Liver (tissue), 3 donors: Measurements from ENCODE around the gene GAB2.

Source experiments
- RXRA ChIP-seq, 2 donors: IDR thresholded peaks; 2 replicates each; pipeline ENCODE4 v1.6.1; 2017 to 2018; ENCODE audit warnings: antibody characterized with exemption in 2 of 2, mild to moderate bottlenecking in 1 of 2
- TAF1 ChIP-seq: conservative IDR thresholded peaks from 2 replicates; pipeline ENCODE4 v1.6.1; 2016; ENCODE audit warnings: antibody characterized with exemption, mild to moderate bottlenecking
- YY1 ChIP-seq: IDR thresholded peaks from 2 replicates; pipeline ENCODE4 v1.6.1; 2016; ENCODE audit warnings: antibody characterized with exemption, mild to moderate bottlenecking
- TF ChIP-seq, protein P1 (sequence below): fragments of 150-350 bp; IDR thresholded peaks from 2 replicates; pipeline ENCODE4 v1.5.1; 2017; ENCODE audit warnings: improper control_type of control experiment, low read depth, low read length; ENCODE audit not compliant: missing input control
- TF ChIP-seq, protein P2 (sequence below): IDR thresholded peaks from 2 replicates; pipeline ENCODE4 v1.6.1; 2016; ENCODE audit warnings: antibody characterized with exemption
- TF ChIP-seq, protein P3 (sequence below): IDR thresholded peaks from 2 replicates; pipeline ENCODE4 v1.6.1; 2016; ENCODE audit warnings: antibody characterized with exemption
- donor health status: healthy.
- donor health status: healthy.

DNA sequence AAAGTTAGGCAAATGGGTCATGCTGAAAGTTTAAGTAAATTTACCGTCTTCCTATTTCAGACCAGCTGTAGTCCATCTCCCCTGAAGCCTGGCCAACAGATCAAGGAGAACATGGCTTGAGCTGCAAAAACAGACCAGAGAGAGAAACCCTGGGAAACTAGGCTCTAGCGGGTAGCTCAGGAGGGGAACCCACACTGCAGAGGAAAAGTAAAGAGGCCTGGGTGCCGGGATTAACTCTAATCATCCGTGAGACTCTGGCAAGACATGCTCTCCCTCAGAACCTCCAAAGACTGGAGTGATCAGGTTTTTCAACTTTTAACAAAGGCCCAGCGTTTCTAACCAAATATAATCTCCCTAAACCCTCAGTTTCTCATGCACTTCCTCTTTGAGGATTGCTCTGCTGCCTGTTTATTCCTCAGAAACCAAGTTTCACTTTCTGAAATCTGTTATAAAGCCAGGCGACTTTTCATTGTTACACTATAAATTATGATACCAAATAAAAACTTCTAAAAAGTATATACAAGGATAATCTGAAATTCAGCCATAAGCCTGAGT is 67.5 kb downstream of the GAB2 start:
- TF ChIP-seq, protein P1, sequence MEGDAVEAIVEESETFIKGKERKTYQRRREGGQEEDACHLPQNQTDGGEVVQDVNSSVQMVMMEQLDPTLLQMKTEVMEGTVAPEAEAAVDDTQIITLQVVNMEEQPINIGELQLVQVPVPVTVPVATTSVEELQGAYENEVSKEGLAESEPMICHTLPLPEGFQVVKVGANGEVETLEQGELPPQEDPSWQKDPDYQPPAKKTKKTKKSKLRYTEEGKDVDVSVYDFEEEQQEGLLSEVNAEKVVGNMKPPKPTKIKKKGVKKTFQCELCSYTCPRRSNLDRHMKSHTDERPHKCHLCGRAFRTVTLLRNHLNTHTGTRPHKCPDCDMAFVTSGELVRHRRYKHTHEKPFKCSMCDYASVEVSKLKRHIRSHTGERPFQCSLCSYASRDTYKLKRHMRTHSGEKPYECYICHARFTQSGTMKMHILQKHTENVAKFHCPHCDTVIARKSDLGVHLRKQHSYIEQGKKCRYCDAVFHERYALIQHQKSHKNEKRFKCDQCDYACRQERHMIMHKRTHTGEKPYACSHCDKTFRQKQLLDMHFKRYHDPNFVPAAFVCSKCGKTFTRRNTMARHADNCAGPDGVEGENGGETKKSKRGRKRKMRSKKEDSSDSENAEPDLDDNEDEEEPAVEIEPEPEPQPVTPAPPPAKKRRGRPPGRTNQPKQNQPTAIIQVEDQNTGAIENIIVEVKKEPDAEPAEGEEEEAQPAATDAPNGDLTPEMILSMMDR, result no peak
- TF ChIP-seq TAF1 (no peak), YY1 (no peak), RXRA (IDR thresholded peaks at IDR 0.05) (no peak)
- TF ChIP-seq, protein P2, sequence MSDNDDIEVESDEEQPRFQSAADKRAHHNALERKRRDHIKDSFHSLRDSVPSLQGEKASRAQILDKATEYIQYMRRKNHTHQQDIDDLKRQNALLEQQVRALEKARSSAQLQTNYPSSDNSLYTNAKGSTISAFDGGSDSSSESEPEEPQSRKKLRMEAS, result no peak
- TF ChIP-seq, protein P3, sequence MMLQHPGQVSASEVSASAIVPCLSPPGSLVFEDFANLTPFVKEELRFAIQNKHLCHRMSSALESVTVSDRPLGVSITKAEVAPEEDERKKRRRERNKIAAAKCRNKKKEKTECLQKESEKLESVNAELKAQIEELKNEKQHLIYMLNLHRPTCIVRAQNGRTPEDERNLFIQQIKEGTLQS, result no peak
